Liver (tissue), 9 donors: Measurements from ENCODE around the gene SLC39A3. TPM values are rescaled to one million over a fixed set of nuclear protein-coding genes. Genes with fewer than 3 reads are reported as not detected.

Source experiments
- DNase-seq: peaks from one replicate; pipeline ENCODE4 v3.0.0-alpha.2; 2017; ENCODE audit warnings: low spot score
- H3K27ac ChIP-seq, 2 donors: one replicate each; pipeline ENCODE4 v1.7.0; 2013; ENCODE audit warnings: inconsistent platforms in 2 of 2, low read length in 2 of 2, control low read depth in 1 of 2, low read depth in 1 of 2, mild to moderate bottlenecking in 1 of 2
- H3K27me3 ChIP-seq, 4 donors: one replicate each; pipeline versions ENCODE4 v1.6.1 to v1.7.0; 2013; ENCODE audit warnings: low read length in 3 of 4, inconsistent platforms in 1 of 4, mild to moderate bottlenecking in 1 of 4, moderate library complexity in 1 of 4; ENCODE audit not compliant: control insufficient read depth in 4 of 4, insufficient read depth in 4 of 4
- H3K36me3 ChIP-seq, 4 donors: one replicate each; pipeline versions ENCODE4 v1.6.1 to v1.7.0; 2013; ENCODE audit warnings: low read length in 3 of 4, mild to moderate bottlenecking in 3 of 4, low read depth in 1 of 4, moderate library complexity in 1 of 4; ENCODE audit not compliant: control insufficient read depth in 4 of 4, insufficient read depth in 3 of 4
- H3K4me1 ChIP-seq, 4 donors: one replicate each; pipeline versions ENCODE4 v1.6.1 to v1.7.0; 2013; ENCODE audit warnings: low read length in 3 of 4, mild to moderate bottlenecking in 3 of 4, moderate library complexity in 1 of 4; ENCODE audit not compliant: control insufficient read depth in 4 of 4, insufficient read depth in 4 of 4
- H3K4me3 ChIP-seq, 3 donors: one replicate each; pipeline versions ENCODE4 v1.6.1 to v1.7.0; 2013; ENCODE audit warnings: low read length in 3 of 3, control low read depth in 1 of 3, low read depth in 1 of 3, mild to moderate bottlenecking in 1 of 3
- H3K9ac ChIP-seq, 2 donors: one replicate each; pipeline ENCODE4 v1.7.0; 2013; ENCODE audit warnings: low read length in 2 of 2, mild to moderate bottlenecking in 2 of 2, moderate library complexity in 2 of 2, control low read depth in 1 of 2, low read depth in 1 of 2
- H3K9me3 ChIP-seq, 4 donors: one replicate each; pipeline versions ENCODE4 v1.6.1 to v1.7.0; 2013; ENCODE audit warnings: low read length in 3 of 4; ENCODE audit not compliant: control insufficient read depth in 4 of 4
- CTCF ChIP-seq: fragments of 150-350 bp; IDR thresholded peaks from 2 replicates; pipeline ENCODE4 v1.5.1; 2017; ENCODE audit warnings: improper control_type of control experiment, low read depth, low read length; ENCODE audit not compliant: missing input control
- EGR1 ChIP-seq, 2 donors: IDR thresholded peaks; 2 replicates each; pipeline ENCODE4 v1.6.1; 2016 to 2018; ENCODE audit warnings: antibody characterized with exemption in 2 of 2, low read depth in 2 of 2
- FOXA1 ChIP-seq: IDR thresholded peaks from 2 replicates; pipeline ENCODE4 v1.6.1; 2016; ENCODE audit warnings: antibody characterized with exemption
- FOXA2 ChIP-seq: IDR thresholded peaks from 2 replicates; pipeline ENCODE4 v1.6.1; 2016; ENCODE audit warnings: antibody characterized with exemption
- GABPA ChIP-seq, 2 donors: IDR thresholded peaks in 1 of 2; conservative IDR thresholded peaks in 1 of 2; 2 replicates each; pipeline ENCODE4 v1.6.1; 2016; ENCODE audit warnings: antibody characterized with exemption in 2 of 2, mild to moderate bottlenecking in 1 of 2, moderate library complexity in 1 of 2
- HNF4A ChIP-seq, 2 donors: conservative IDR thresholded peaks; 2 replicates each; pipeline ENCODE4 v1.6.1; 2016; ENCODE audit warnings: antibody characterized with exemption in 2 of 2, mild to moderate bottlenecking in 2 of 2
- HNF4G ChIP-seq: IDR thresholded peaks from 2 replicates; pipeline ENCODE4 v1.6.1; 2016; ENCODE audit warnings: antibody characterized with exemption
- MAX ChIP-seq: IDR thresholded peaks from 2 replicates; pipeline ENCODE4 v1.6.1; 2016; ENCODE audit warnings: antibody characterized with exemption
- NR2F2 ChIP-seq: IDR thresholded peaks from 2 replicates; pipeline ENCODE4 v1.6.1; 2016; ENCODE audit warnings: antibody characterized with exemption
- RAD21 ChIP-seq, 2 donors: IDR thresholded peaks; 2 replicates each; pipeline ENCODE4 v1.6.1; 2016; ENCODE audit warnings: antibody characterized with exemption in 2 of 2, mild to moderate bottlenecking in 2 of 2
- RXRA ChIP-seq, 2 donors: IDR thresholded peaks; 2 replicates each; pipeline ENCODE4 v1.6.1; 2017 to 2018; ENCODE audit warnings: antibody characterized with exemption in 2 of 2, mild to moderate bottlenecking in 1 of 2
- SP1 ChIP-seq: IDR thresholded peaks from 2 replicates; pipeline ENCODE4 v1.6.1; 2018; ENCODE audit warnings: antibody characterized with exemption, mild to moderate bottlenecking
- ZBTB33 ChIP-seq: IDR thresholded peaks from 2 replicates; pipeline ENCODE4 v1.6.1; 2016; ENCODE audit warnings: antibody characterized with exemption
- WGBS: extraction: QIAGEN DNeasy Blood & Tissue Kit; methylation state at CpG from one replicate; pipeline ENCODE4 v1.1.7; 2013; 5-methylcytosine and 5-hydroxymethylcytosine counted together
- polyA plus RNA-seq, 2 donors: library from polyadenylated mRNA; stranded (reverse) in 1 of 2; unstranded in 1 of 2; fragments of 200-250 nt in 1 of 2; fragments of >200 nt in 1 of 2; fragmentation: Nextera tagmentation in 1 of 2; extraction: Ambion mirVana in 1 of 2; gene quantifications; one replicate each; pipeline versions ENCODE4 v1.2.1 to v1.2.3, GENCODE V29; 2013 to 2015
- total RNA-seq, 2 donors: library from RNA; depleted of rRNA; stranded (reverse); fragments of >200 nt; gene quantifications; one replicate each; pipeline ENCODE4 v1.2.3, GENCODE V29; 2014
- donor health status: healthy.
- donor health status: healthy.
- donor health status: healthy.
- donor health status: healthy.
- donor health status: healthy.

The SLC39A3 gene
- total and polyA plus RNA-seq, 4 donors = 19.8 to 29.0 (median 24.2) TPM

GRCh38 chr19:2774953-2775555 is 35.2 kb upstream of the SLC39A3 start:
- H3K9ac ChIP-seq = peak overlapping the region; percentile 61 to 73
- no peaks in the 10 kb centered on the region for H3K36me3 ChIP-seq
- no peak for DNase-seq
- H3K9me3 ChIP-seq = no peaks in the 10 kb centered on the region
- 88% methylated on average over 24 of the region's 24 CpGs for WGBS
- peak overlapping the region; percentile 97 to 99 for H3K27ac ChIP-seq
- TF ChIP-seq EGR1 (IDR thresholded peaks at IDR 0.05; ENCODE audit: low read depth in 2 of 2) (no peak), HNF4G (no peak), RXRA (IDR thresholded peaks at IDR 0.05) (no peak), CTCF (no peak), MAX (no peak), SP1 (no peak), RAD21 (IDR thresholded peaks at IDR 0.05) (no peak), HNF4A (conservative IDR thresholded peaks at IDR 0.05) (no peak), FOXA2 (no peak), ZBTB33 (no peak), GABPA (IDR thresholded peaks at IDR 0.05 in 1 of 2, conservative IDR thresholded peaks at IDR 0.05 in 1 of 2) (no peak), FOXA1 (no peak)
- peaks cover 3 to 23% (median 10%) of the 10 kb centered on the region in 4 donors for H3K4me1 ChIP-seq
- H3K27me3 ChIP-seq = no peaks in the 10 kb centered on the region
- peak overlapping the region in 2 of 3 donors; percentile 21 to 37 for H3K4me3 ChIP-seq

- WGBS = 94% methylated on average over 32 of the region's 32 CpGs
- peak overlapping the region in 1 of 2 donors; percentile 99 for H3K27ac ChIP-seq
- H3K4me1 ChIP-seq = peaks cover 3 to 24% (median 8%) of the 10 kb centered on the region in 4 donors
- no peaks in the 10 kb centered on the region for H3K27me3 ChIP-seq
- DNase-seq = no peak
- H3K9me3 ChIP-seq = no peaks in the 10 kb centered on the region
- H3K9ac ChIP-seq = no peak overlapping the region
- H3K36me3 ChIP-seq = no peaks in the 10 kb centered on the region
- H3K4me3 ChIP-seq = no peak overlapping the region
- TF ChIP-seq RAD21 (IDR thresholded peaks at IDR 0.05) = no peak
- no peak for TF ChIP-seq EGR1 (IDR thresholded peaks at IDR 0.05; ENCODE audit: low read depth in 2 of 2)
- TF ChIP-seq NR2F2 = no peak
- TF ChIP-seq RXRA (IDR thresholded peaks at IDR 0.05) = no peak
Observed at GRCh38 chr19:2774083-2774679, 34.4 kb upstream of the SLC39A3 start.
